Ovary (tissue), 9 donors: ENCODE results near the gene TRIO. TPM values are rescaled to one million over a fixed set of nuclear protein-coding genes. Genes with fewer than 3 reads are reported as not detected.

Source experiments
- DNase-seq, 5 donors: peaks; one replicate each; pipeline ENCODE4 v3.0.0-alpha.2; 2019 to 2020
- H3K27ac ChIP-seq, 2 donors: fragments of 200-600 bp; one replicate each; pipeline versions ENCODE4 v1.5.1 to v1.8.0; 2019 to 2022
- H3K27me3 ChIP-seq: fragments of 200-600 bp; one replicate; pipeline ENCODE4 v1.8.0; 2022
- H3K36me3 ChIP-seq: fragments of 200-600 bp; sonication (generic); one replicate; pipeline ENCODE4 v1.5.1; 2019
- H3K4me1 ChIP-seq: one replicate; pipeline ENCODE4 v1.8.1; 2013; ENCODE audit warnings: mild to moderate bottlenecking, moderate library complexity; ENCODE audit not compliant: insufficient read depth
- H3K4me3 ChIP-seq: fragments of 200-600 bp; sonication (generic); one replicate; pipeline ENCODE4 v1.5.1; 2017
- H3K9me3 ChIP-seq, 2 donors: fragments of 200-600 bp in 1 of 2; sonication (generic) in 1 of 2; one replicate each; pipeline versions ENCODE4 v1.5.1 to v1.8.1; 2013 to 2019; ENCODE audit warnings: mild to moderate bottlenecking in 1 of 2, moderate library complexity in 1 of 2
- EP300 ChIP-seq: sonication (generic); formaldehyde crosslinking; IDR thresholded peaks from one replicate; pipeline ENCODE4 v1.6.1; 2017; ENCODE audit warnings: antibody characterized with exemption
- POLR2A ChIP-seq: fragments of 450-650 bp; IDR thresholded peaks from one replicate; pipeline ENCODE4 v1.6.1; 2017; ENCODE audit warnings: antibody characterized with exemption, mild to moderate bottlenecking, moderate library complexity
- WGBS, 3 donors: extraction: QIAGEN DNeasy Blood & Tissue Kit in 1 of 3; methylation state at CpG; one replicate each; pipeline versions ENCODE4 v1.1.5 to v1.1.7; 2013 to 2017; 5-methylcytosine and 5-hydroxymethylcytosine counted together
- intact Hi-C, 4 donors: fragments of 100-400 bp; cut with DNase I; formaldehyde crosslinking; loops; one replicate each; pipeline versions ENCODE4 v1.11.0 to v1.15.1; 2022 to 2023
- polyA plus RNA-seq, 2 donors: library from polyadenylated mRNA; stranded (reverse); fragments of 200-250 nt in 1 of 2; fragments of 350-450 nt in 1 of 2; fragmentation: Illumina TruSeq in 1 of 2; extraction: RNeasy Lipid Tissue Mini Kit (QIAGEN cat#74804) in 1 of 2; gene quantifications; one replicate each; pipeline ENCODE4 v1.2.3, GENCODE V29; 2013 to 2014
- total RNA-seq, 7 donors: library from RNA; depleted of rRNA in 2 of 7; stranded (reverse); fragments of >200 nt in 2 of 7; fragmentation: NEBNext Ultra II Directional in 3 of 7; extraction: Animal tissue kit (Norgen Biotek cat#: 25700) in 3 of 7; gene quantifications; one replicate each; pipeline versions ENCODE4 v1.1.0 to v1.2.4, GENCODE V29; 2016 to 2023
- TF ChIP-seq, protein P1 (sequence below), 3 donors: fragments of 450-650 bp in 2 of 3; fragments of 200-600 bp in 1 of 3; IDR thresholded peaks; one replicate each; pipeline versions ENCODE4 v1.5.1 to v1.8.0; 2016 to 2022; ENCODE audit warnings: antibody characterized with exemption in 3 of 3, mild to moderate bottlenecking in 1 of 3
- donor health status: DM: no; HTN: no; CAD: no; lungs with moderate emphysema.
- donor health status: DM: no; HTN: no; CAD: no.
- donor health status: Bipolar disorder and iron deficiency.
- donor health status: DM: yes; HTN: yes; CAD: no.
- donor health status: DM: no; HTN: no; CAD: no.
- donor health status: DM: yes; HTN: yes; CAD: no.

TRIO gene
- total and polyA plus RNA-seq, 9 donors, result 58.4 to 268 (median 125) TPM

DNA sequence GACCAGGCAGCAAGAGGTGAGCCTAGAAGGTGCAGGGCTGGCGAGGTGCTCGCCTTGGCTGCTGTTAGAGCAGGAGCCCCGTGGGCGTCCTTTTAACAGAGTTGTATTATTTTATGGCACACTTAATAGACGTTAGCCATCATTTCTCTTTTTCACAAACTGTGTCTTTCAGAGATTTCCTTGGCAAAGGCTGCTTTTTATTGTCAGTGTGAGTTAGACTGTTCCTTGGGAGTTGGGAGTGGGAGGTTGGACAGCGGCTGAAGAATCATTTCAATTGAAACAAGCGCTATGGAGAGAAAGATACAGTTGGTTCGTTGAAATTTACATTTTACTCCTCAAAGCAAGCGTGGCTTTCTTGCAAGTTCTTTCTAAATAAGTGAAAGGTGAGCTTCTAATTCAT lies 133.2 kb downstream of the TRIO start:
- no peak overlapping the region for H3K27ac ChIP-seq
- H3K9me3 ChIP-seq, result no peaks in the 10 kb centered on the region
- TF ChIP-seq EP300 (no peak), POLR2A (no peak)
- TF ChIP-seq, protein P1, sequence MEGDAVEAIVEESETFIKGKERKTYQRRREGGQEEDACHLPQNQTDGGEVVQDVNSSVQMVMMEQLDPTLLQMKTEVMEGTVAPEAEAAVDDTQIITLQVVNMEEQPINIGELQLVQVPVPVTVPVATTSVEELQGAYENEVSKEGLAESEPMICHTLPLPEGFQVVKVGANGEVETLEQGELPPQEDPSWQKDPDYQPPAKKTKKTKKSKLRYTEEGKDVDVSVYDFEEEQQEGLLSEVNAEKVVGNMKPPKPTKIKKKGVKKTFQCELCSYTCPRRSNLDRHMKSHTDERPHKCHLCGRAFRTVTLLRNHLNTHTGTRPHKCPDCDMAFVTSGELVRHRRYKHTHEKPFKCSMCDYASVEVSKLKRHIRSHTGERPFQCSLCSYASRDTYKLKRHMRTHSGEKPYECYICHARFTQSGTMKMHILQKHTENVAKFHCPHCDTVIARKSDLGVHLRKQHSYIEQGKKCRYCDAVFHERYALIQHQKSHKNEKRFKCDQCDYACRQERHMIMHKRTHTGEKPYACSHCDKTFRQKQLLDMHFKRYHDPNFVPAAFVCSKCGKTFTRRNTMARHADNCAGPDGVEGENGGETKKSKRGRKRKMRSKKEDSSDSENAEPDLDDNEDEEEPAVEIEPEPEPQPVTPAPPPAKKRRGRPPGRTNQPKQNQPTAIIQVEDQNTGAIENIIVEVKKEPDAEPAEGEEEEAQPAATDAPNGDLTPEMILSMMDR (IDR thresholded peaks at IDR 0.05), result no peak
- no peaks in the 10 kb centered on the region for H3K27me3 ChIP-seq
- WGBS, 3 donors, result 68 to 85% (median 83%) methylated on average over 9 of the region's 9 CpGs
- H3K4me3 ChIP-seq, result no peak overlapping the region
- no peak for DNase-seq
- intact Hi-C loops, result loop anchor here in 3 of 4 donors (10.0 kb wide), 2 partner anchors 172 to 292 kb away; no protein-coding TSS in a partner anchor
- H3K36me3 ChIP-seq, result no peaks in the 10 kb centered on the region
- H3K4me1 ChIP-seq, result no peaks in the 10 kb centered on the region

DNA sequence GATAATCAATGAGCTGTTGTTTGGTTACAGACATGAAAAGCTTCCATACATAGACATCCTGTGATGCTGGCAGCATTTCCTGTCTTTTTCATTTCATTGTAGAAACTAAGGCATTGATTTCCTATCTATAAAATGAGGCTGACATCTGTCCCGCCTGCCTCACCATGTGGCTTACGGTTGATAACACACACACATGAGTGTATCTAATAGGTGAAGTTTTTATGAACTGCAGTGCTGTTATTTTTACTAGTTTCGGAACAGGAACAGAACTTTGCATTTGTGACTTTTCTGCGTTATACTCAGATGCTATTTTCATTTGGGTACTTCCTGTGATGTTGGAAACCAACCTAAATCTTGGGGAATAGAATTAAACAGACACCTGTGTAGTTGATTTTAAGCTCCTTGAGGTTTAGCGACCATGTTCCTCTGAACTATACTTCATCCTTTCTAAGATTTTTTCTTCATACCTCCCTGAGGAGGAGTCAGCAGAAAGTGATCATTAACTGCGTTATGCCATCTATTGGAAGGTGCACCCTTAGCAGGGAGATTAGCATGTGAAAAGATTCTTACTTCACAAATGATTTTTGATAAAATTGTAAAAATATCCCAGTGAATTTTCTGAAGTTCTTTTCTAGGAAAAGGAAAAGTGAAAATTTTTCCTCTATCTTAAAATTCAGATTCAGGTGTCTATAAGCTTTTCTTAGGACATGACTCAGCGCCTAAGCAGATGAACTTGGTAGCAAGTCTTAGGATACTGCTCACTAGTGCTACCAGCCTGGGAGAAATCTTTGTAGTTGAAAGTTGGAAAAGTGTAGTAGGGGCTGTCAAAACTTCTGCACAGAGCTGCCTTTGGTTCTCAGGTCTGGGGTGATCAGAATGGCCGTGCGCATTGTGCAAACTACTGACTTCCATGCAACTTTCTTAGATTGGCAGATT lies 134.5 kb downstream of the TRIO start:
- no peak for TF ChIP-seq POLR2A
- TF ChIP-seq, protein P1 (IDR thresholded peaks at IDR 0.05), result no peak
- no peak for TF ChIP-seq EP300
- DNase-seq, result no peak
- no peaks in the 10 kb centered on the region for H3K36me3 ChIP-seq
- no peak overlapping the region for H3K27ac ChIP-seq
- no peak overlapping the region for H3K4me3 ChIP-seq
- no peaks in the 10 kb centered on the region for H3K27me3 ChIP-seq
- H3K4me1 ChIP-seq, result no peaks in the 10 kb centered on the region
- intact Hi-C loops, result loop anchor here in 3 of 4 donors (10.0 kb wide), 2 partner anchors 173 to 293 kb away; no protein-coding TSS in a partner anchor
- H3K9me3 ChIP-seq, result no peaks in the 10 kb centered on the region
- 92 to 94% (median 93%) methylated on average over 9 of the region's 9 CpGs for WGBS, 3 donors

DNA sequence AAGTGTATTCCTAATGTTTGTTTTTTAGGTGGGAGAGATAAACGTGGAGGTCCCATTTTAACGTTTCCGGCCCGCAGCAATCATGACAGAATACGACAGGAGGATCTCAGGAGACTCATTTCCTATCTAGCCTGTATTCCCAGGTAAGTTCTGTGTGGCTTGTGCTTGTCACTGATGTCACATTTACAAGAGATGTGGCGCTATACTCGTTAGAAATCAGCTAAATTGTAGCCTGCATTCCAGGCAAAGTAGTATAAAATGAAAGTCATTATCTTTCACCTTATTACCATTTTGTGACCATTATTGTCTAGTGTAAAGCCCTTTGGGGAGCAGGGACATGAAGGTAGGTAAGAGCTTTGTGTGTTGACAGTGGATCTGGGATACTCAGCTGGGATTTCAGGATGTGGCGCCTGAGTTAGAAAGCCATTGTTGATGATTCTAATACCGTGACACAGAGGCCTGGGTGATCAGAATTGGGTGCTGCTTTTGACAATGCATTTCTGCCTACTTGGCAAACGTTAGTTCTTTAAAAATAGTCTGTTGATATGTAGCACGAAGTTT lies 137.2 kb downstream of the TRIO start:
- Histone ChIP-seq H3K4me1 (no peaks in the 10 kb centered on the region), H3K4me3 (no peak overlapping the region), H3K27ac (no peak overlapping the region), H3K36me3 (no peaks in the 10 kb centered on the region), H3K9me3 (no peaks in the 10 kb centered on the region), H3K27me3 (no peaks in the 10 kb centered on the region)
- 83 to 91% (median 84%) methylated on average over 11 of the region's 11 CpGs for WGBS, 3 donors
- no peak for DNase-seq
- TF ChIP-seq, protein P1 (IDR thresholded peaks at IDR 0.05), result no peak
- TF ChIP-seq POLR2A (no peak), EP300 (no peak)
- intact Hi-C loops, result no loop called here

DNA sequence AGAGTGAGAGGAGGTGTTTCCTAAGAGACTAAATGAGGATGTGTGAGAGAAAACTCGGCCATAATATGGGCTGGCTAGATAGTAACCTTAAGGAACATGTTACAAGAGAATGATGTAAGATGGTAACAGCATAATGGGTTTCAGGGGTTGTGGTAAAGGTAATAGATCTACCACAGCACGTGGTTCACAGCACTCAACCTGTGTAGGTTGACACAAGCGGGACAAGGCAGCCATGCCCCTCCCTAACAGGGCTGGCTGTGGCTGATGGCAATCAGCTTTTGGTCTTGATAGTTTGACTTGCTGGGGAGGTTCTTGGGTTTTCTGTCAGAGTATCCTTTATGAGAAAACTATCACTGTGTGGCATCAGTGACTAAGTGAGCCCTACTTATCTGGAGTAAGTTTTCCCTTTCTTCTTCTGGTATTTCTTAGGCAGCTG lies 138.6 kb downstream of the TRIO start:
- Histone ChIP-seq H3K36me3 (no peaks in the 10 kb centered on the region), H3K4me1 (no peaks in the 10 kb centered on the region), H3K27me3 (no peaks in the 10 kb centered on the region), H3K27ac (no peak overlapping the region), H3K9me3 (no peaks in the 10 kb centered on the region), H3K4me3 (no peak overlapping the region)
- no peak for TF ChIP-seq POLR2A
- TF ChIP-seq EP300, result no peak
- 88 to 93% (median 91%) methylated on average over 3 of the region's 3 CpGs for WGBS, 3 donors
- no peak for DNase-seq
- intact Hi-C loops, result no loop called here

DNA sequence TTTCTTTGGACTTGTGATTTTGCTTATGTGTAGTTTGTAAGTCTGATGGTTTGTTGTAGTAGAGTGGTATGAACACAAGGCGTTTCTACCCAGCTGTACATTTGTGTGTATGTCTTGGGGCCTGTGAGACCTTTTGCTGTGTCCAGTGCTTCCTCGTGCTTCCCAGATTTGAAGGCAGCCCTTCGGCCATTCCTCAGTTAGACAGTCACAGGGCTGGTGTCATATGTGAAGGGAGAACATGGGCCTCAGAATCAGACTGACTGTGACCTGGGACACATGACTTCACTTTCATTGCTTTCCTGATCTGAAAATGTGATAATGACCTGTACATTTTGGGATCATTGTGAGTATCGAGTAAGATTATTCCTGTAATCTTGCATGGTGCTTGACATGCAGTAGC lies 140.0 kb downstream of the TRIO start:
- TF ChIP-seq, protein P1 (IDR thresholded peaks at IDR 0.05), result no peak
- TF ChIP-seq EP300 (no peak), POLR2A (no peak)
- intact Hi-C loops, result no loop called here

More for the DNA sequence above, 140.0 kb downstream of the TRIO start:
- H3K36me3 ChIP-seq, result no peaks in the 10 kb centered on the region
- no peak overlapping the region for H3K4me3 ChIP-seq
- no peaks in the 10 kb centered on the region for H3K27me3 ChIP-seq
- WGBS, 3 donors, result 90 to 96% (median 93%) methylated on average over 4 of the region's 4 CpGs
- H3K27ac ChIP-seq, result no peak overlapping the region
- no peaks in the 10 kb centered on the region for H3K9me3 ChIP-seq
- H3K4me1 ChIP-seq, result no peaks in the 10 kb centered on the region
- DNase-seq, result no peak
